ENCODE measurements around the gene ZNF236.

ZNF236 gene

DNA sequence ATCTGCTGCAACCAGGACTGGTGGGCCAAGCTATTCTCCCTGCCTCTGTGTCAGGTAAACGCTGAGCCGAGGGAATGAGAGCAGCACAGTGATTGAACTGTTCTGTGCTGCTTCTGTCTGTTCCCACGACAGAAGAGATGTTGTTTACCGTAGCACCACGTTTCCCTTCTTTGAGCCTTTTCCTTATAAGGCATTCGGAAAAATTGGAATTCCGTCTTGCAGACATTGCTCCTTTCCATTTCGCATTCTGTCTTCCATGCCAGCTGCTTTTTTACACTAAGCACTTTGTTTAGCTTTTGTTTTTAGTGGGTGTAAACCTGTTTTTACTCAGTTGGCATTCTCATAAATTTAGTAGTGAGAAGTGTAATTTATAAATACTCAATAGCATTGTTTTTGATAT is 103.1 kb downstream of the ZNF236 start:
- peaks cover 73% of the 10 kb centered on the region for H3K36me3 ChIP-seq (ENCODE audit: insufficient read depth, low read length)
- H3K4me2 ChIP-seq (ENCODE audit: low read length) = no peak overlapping the region
- TF ChIP-seq, protein P1, sequence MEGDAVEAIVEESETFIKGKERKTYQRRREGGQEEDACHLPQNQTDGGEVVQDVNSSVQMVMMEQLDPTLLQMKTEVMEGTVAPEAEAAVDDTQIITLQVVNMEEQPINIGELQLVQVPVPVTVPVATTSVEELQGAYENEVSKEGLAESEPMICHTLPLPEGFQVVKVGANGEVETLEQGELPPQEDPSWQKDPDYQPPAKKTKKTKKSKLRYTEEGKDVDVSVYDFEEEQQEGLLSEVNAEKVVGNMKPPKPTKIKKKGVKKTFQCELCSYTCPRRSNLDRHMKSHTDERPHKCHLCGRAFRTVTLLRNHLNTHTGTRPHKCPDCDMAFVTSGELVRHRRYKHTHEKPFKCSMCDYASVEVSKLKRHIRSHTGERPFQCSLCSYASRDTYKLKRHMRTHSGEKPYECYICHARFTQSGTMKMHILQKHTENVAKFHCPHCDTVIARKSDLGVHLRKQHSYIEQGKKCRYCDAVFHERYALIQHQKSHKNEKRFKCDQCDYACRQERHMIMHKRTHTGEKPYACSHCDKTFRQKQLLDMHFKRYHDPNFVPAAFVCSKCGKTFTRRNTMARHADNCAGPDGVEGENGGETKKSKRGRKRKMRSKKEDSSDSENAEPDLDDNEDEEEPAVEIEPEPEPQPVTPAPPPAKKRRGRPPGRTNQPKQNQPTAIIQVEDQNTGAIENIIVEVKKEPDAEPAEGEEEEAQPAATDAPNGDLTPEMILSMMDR (IDR thresholded peaks at IDR 0.05; ENCODE audit: low read length) = no peak
- TF ChIP-seq EZH2 (IDR thresholded peaks at IDR 0.05; ENCODE audit: borderline replicate concordance, low read length) = no peak

GRCh38 chr18:76927223-76927725 is 104.9 kb downstream of the ZNF236 start:
- H3K4me2 ChIP-seq (ENCODE audit: low read length) = no peak overlapping the region
- no peak overlapping the region for H3K9ac ChIP-seq (ENCODE audit: low read length)
- H2AFZ ChIP-seq (ENCODE audit: low read length) = no peak overlapping the region
- no peaks in the 10 kb centered on the region for H3K27me3 ChIP-seq (ENCODE audit: insufficient read depth, low read length)
- no peaks in the 10 kb centered on the region for H3K9me3 ChIP-seq (ENCODE audit: low read length)
- H3K4me1 ChIP-seq (ENCODE audit: insufficient read depth, low read length, severe bottlenecking) = peaks cover 5% of the 10 kb centered on the region
- H3F3A ChIP-seq (ENCODE audit: insufficient read depth, low read length) = no peaks in the 10 kb centered on the region
- no peaks in the 10 kb centered on the region for H3K79me2 ChIP-seq (ENCODE audit: insufficient read depth, low read length)
- no peak overlapping the region for H3K27ac ChIP-seq (ENCODE audit: low read depth, low read length, poor library complexity, severe bottlenecking)
- no peaks in the 10 kb centered on the region for H3K9me2 ChIP-seq (ENCODE audit: low read depth, low read length)
- no peak overlapping the region for H3K4me3 ChIP-seq (ENCODE audit: low read depth, low read length, poor library complexity, severe bottlenecking)
- H4K20me1 ChIP-seq (ENCODE audit: insufficient read depth, low read length) = no peaks in the 10 kb centered on the region
- TF ChIP-seq EZH2 (IDR thresholded peaks at IDR 0.05; ENCODE audit: borderline replicate concordance, low read length) = no peak
- TF ChIP-seq, protein P1 (IDR thresholded peaks at IDR 0.05; ENCODE audit: low read length) = no peak
- peaks cover 86% of the 10 kb centered on the region for H3K36me3 ChIP-seq (ENCODE audit: insufficient read depth, low read length)

More for the DNA sequence above, 103.1 kb downstream of the ZNF236 start:
- H3K27me3 ChIP-seq (ENCODE audit: insufficient read depth, low read length) = no peaks in the 10 kb centered on the region
- no peaks in the 10 kb centered on the region for H3K79me2 ChIP-seq (ENCODE audit: insufficient read depth, low read length)
- H3F3A ChIP-seq (ENCODE audit: insufficient read depth, low read length) = no peaks in the 10 kb centered on the region
- no peak overlapping the region for H3K4me3 ChIP-seq (ENCODE audit: low read depth, low read length, poor library complexity, severe bottlenecking)
- H3K9ac ChIP-seq (ENCODE audit: low read length) = no peak overlapping the region
- no peaks in the 10 kb centered on the region for H3K9me3 ChIP-seq (ENCODE audit: low read length)
- no peak overlapping the region for H2AFZ ChIP-seq (ENCODE audit: low read length)
- H3K9me2 ChIP-seq (ENCODE audit: low read depth, low read length) = no peaks in the 10 kb centered on the region
- peaks cover 19% of the 10 kb centered on the region for H3K4me1 ChIP-seq (ENCODE audit: insufficient read depth, low read length, severe bottlenecking)
- H3K27ac ChIP-seq (ENCODE audit: low read depth, low read length, poor library complexity, severe bottlenecking) = no peak overlapping the region
- no peaks in the 10 kb centered on the region for H4K20me1 ChIP-seq (ENCODE audit: insufficient read depth, low read length)

DNA sequence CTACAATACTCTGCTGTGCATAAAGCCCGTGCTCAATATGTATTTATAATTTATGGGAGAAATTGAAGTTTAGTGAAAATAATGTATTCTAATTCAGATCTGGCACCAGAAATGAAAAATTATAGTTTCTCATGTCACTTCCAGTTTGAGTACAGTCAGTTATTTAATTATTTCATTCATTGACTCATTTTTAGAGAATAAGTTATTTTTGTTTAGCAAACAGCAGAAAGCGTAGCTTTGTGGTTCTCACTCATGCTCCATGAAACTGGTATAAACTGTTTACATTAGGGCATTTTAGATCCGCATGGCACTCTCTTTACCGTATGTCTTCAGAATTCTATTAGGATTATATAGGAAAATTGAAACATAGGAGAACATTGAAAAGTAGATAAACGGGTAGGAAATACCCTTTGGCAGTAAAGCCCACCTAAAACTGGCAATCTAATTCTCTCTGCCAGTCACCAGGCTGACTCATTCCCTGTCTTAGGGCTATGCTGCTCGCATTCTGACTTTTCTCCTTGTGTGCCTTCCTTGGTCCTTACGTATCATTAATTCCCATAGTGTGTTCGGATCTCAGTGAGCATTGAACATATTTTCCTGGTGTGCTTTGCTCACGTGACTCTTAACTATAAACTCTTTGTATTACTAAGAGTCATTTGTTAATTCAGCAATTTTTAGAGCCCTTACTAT is 106.0 kb downstream of the ZNF236 start:
- Histone ChIP-seq H3K4me1 (ENCODE audit: insufficient read depth, low read length, severe bottlenecking) (no peaks in the 10 kb centered on the region), H2AFZ (ENCODE audit: low read length) (no peak overlapping the region), H3K27ac (ENCODE audit: low read depth, low read length, poor library complexity, severe bottlenecking) (no peak overlapping the region), H3K36me3 (ENCODE audit: insufficient read depth, low read length) (peaks cover 87% of the 10 kb centered on the region), H3F3A (ENCODE audit: insufficient read depth, low read length) (no peaks in the 10 kb centered on the region), H4K20me1 (ENCODE audit: insufficient read depth, low read length) (no peaks in the 10 kb centered on the region), H3K4me3 (ENCODE audit: low read depth, low read length, poor library complexity, severe bottlenecking) (no peak overlapping the region), H3K9me2 (ENCODE audit: low read depth, low read length) (no peaks in the 10 kb centered on the region), H3K79me2 (ENCODE audit: insufficient read depth, low read length) (no peaks in the 10 kb centered on the region), H3K9me3 (ENCODE audit: low read length) (no peaks in the 10 kb centered on the region), H3K27me3 (ENCODE audit: insufficient read depth, low read length) (no peaks in the 10 kb centered on the region), H3K4me2 (ENCODE audit: low read length) (no peak overlapping the region), H3K9ac (ENCODE audit: low read length) (no peak overlapping the region)
- TF ChIP-seq, protein P1 (IDR thresholded peaks at IDR 0.05; ENCODE audit: low read length) = no peak
- no peak for TF ChIP-seq EZH2 (IDR thresholded peaks at IDR 0.05; ENCODE audit: borderline replicate concordance, low read length)
